NCI-H774 (cell line): ENCODE measurements around the gene ZFYVE16.
"Not testable (repeated sequence)": the region's sequence is repeated elsewhere in the genome, so short reads cannot be mapped to it uniquely, and the experiment has no call there.

Experiments used
- DNase-seq: peaks from one replicate; lab custom pipeline; 2025; lab: John Stamatoyannopoulos, UW

The ZFYVE16 gene

DNA sequence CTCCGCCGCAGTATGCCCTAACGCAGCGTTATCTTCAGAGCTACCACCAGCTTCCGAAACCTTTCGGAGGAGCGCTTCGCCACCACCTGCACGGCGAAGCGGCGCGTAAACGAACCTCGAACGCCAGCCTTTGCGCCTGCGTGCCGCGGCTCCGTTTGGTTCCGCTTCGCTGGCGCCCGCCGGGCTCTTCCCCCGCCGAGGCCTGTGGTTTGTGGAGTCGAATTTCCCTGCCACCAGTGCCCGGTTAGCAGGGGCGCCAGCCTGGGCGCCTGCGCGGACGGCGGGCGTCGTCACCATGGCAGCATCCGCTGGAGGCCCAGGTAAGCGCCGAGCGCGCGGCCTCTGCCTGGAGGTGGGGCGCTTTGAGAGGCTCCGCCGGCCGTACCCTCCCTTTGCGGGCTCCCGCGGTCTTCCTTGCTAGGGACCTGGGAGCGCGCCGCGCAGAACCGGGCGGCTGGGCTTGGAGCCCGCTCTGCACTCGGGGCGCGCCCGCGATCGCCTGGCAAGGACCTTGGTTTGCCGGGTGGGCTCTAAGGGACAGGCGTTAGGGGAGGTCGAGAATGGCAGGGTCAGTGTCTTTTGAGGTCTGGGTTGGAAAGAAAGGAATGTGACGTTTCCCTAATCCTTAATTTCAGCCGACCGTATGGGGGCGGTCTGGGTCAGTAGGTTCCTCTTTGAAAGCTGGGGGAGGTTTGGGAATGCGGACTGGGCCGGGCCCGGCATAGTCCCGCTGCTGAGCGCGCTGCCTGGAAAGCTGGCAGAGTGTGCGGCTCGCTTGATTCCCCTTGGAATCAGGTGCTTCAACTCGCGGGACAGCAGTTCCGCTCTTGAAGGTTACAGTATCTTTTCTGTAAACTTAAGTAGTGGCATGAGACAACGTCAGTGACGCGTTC lies 80.2 kb downstream of the ZFYVE16 start, which contains the start of gene FAM151B:
Gene FAM151B (plus strand): TSS at position 272 of the 893 bp plus-strand sequence. CDS start 24 bp downstream, at position 296.
- peak; percentile 96 for DNase-seq

- no peak for DNase-seq
Measured at GRCh38 chr5:80491296-80491695, 83.4 kb downstream of the ZFYVE16 start.

- DNase-seq: no peak
Measured at GRCh38 chr5:80492741-80493140, 84.9 kb downstream of the ZFYVE16 start.

DNA sequence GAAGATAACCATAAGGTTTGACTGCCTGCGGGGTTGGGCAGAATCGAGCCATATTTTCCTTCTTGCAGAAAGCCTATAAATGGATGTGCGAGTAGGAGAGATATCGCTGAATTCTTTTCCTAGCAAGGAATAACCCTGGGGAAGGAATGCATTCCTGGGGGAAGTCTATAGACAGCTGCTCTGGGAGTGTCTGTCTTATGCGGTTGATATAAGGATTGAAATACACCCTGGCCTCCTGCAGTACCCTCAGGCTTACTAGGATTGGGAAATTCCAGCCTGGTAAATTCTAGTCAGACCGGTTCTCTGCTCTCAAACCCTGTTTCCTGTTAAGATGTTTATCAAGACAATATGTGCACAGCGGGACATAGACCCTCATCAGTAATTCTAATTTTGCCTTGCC lies 85.6 kb downstream of the ZFYVE16 start:
- DNase-seq: not testable (repeated sequence)

- no peak for DNase-seq
Measured at GRCh38 chr5:80495891-80496290, 88.0 kb downstream of the ZFYVE16 start.

DNA sequence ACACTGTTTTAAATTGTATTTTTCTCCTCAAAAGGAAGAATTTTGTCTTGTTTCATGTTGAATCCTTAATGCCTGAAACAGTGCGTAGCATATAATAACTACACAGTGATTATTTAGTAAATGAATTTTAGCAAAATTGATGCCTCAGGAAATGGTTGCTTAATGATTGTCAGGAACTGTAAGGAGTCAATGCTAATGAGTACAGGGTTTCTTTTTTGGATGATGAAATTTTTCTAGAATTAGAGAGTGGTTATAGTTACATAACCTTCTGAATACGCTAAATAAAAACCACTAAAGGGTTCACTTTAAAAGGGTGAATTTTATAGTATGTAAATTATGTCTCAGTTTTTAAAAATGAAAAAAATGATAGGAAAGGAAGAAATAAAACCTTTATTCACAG lies 94.9 kb downstream of the ZFYVE16 start:
- no peak for DNase-seq

GRCh38 chr5:80503641-80504040 lies 95.8 kb downstream of the ZFYVE16 start:
- no peak for DNase-seq

DNA sequence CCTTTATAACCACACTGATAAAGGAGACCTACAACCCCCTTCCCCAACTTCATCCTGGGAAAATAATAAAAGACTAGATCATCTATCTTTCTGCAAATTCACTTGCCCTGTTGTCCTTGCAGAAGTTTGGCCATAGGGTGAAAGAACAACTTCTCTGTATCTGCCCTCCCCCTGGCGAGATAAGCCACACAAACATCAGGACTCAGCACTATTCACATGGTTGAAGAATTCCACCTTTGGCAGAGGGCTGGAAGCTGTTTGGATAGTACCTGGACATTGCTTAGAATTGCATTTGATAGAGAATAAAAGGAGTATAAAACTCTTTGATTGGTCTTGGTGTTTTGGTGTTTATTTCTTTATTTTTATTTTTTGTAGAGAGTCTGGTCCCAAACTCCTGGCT lies 97.0 kb downstream of the ZFYVE16 start:
- DNase-seq: no peak

DNA sequence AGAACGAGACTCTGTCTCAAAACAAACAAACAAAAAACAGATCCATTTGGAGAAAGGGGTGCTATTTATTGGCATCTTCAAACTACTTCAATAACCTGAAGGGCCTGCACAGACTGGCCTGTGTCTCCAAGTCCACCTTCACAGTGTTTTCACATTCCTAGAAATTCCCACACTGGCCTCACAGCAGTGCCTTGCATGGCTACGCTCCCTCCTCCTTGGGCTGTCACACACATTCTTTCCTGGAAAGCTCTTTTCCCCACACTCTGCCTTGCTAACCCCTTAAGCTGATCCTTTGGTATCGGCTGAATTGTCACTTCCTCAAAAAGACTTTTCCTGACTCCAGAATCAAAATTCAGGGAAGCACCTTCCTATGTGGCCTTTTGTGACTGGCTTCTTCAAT lies 99.8 kb downstream of the ZFYVE16 start:
- DNase-seq: no peak

DNA sequence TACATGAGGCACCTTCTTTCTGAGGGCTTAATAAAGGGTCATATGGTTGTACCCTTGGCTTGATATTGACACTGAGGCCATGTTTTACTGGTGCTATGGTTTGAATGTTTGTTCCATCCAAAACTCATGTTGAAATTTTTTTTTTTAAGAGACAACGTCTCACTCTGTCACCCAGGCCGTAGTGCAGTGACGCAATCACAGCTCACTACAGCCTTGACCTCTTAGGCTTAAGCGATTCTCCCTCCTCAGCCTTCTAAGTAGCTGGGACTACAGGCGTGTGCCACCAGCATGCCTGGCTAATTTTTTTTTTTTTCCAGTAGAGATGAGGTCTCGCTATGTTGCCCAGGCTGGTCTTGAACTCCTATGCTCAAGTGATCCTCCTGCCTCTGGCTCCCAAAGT lies 101.0 kb downstream of the ZFYVE16 start:
- DNase-seq: no peak

- DNase-seq: no peak
Measured at GRCh38 chr5:80509362-80509761, 101.5 kb downstream of the ZFYVE16 start.

- no peak for DNase-seq
Measured at GRCh38 chr5:80516826-80517225, 109.0 kb downstream of the ZFYVE16 start.
